Measurements from ENCODE around the gene PPP4R4. TPM values are rescaled to one million over a fixed set of nuclear protein-coding genes. Genes with fewer than 3 reads are reported as not detected.

Gene PPP4R4
- total RNA-seq, 1 experiment from 2014 or later = 5.5 TPM

- TF ChIP-seq SP1 (IDR thresholded peaks at IDR 0.05; ENCODE audit: low read depth) (no peak), ELF1 (IDR thresholded peaks at IDR 0.05; ENCODE audit: borderline replicate concordance, low read depth) (no peak), JUND (IDR thresholded peaks at IDR 0.05) (no peak), YY1 (IDR thresholded peaks at IDR 0.05; ENCODE audit: extremely low read depth, insufficient replicate concordance, low read depth, low read length) (no peak), CEBPB (IDR thresholded peaks at IDR 0.05; ENCODE audit: low read depth) (no peak), EGR1 (IDR thresholded peaks at IDR 0.05; ENCODE audit: low read depth) (no peak), EZH2 (IDR thresholded peaks at IDR 0.05) (no peak), RAD21 (IDR thresholded peaks at IDR 0.05; ENCODE audit: low read depth) (no peak), TCF7L2 (IDR thresholded peaks at IDR 0.05; ENCODE audit: borderline replicate concordance, extremely low read depth, insufficient read depth, insufficient read length) (no peak), POLR2AphosphoS5 (IDR thresholded peaks at IDR 0.05; ENCODE audit: low read depth, low read length) (no peak), ZBTB33 (IDR thresholded peaks at IDR 0.05; ENCODE audit: extremely low read depth, insufficient replicate concordance, low read length) (no peak), ATF3 (IDR thresholded peaks at IDR 0.05) (no peak)
Observed at GRCh38 chr14:94278731-94279130, 104.6 kb downstream of the PPP4R4 start (continued).

GRCh38 chr14:94282991-94283723 is 109.0 kb downstream of the PPP4R4 start:
- no peaks in the 10 kb centered on the region for H3K9me2 ChIP-seq (ENCODE audit: insufficient read depth)
- no TSS peak for BruUV-seq (replicated peaks)
- H3K9ac ChIP-seq (ENCODE audit: low read length) = no peak overlapping the region
- H2AFZ ChIP-seq (ENCODE audit: low read depth, low read length, poor library complexity, severe bottlenecking) = no peak overlapping the region
- H3K4me2 ChIP-seq (ENCODE audit: low read length) = no peak overlapping the region
- DNase-seq (ENCODE audit: low read depth, low spot score) (no peak), ATAC-seq (no peak)
- intact Hi-C loops (cut with micrococcal nuclease) = no loop called here
- no peaks in the 10 kb centered on the region for H3K27me3 ChIP-seq (ENCODE audit: insufficient read depth, low read length)
- POLR2A ChIA-PET = no interaction called here
- no peaks in the 10 kb centered on the region for H3K36me3 ChIP-seq (ENCODE audit: control insufficient read depth in 1 of 2, insufficient read depth in 2 of 2, low read length in 2 of 2)
- CTCF ChIA-PET = no interaction called here
- TF ChIP-seq EGR1 (IDR thresholded peaks at IDR 0.05; ENCODE audit: low read depth) (no peak), ZBTB33 (IDR thresholded peaks at IDR 0.05; ENCODE audit: extremely low read depth, insufficient replicate concordance, low read length) (no peak), EZH2phosphoT487 (IDR thresholded peaks at IDR 0.05; ENCODE audit: borderline replicate concordance) (no peak), ZFX (IDR thresholded peaks at IDR 0.05) (no peak), FOSL1 (IDR thresholded peaks at IDR 0.05; ENCODE audit: low read depth) (no peak)
- H3K4me1 ChIP-seq (ENCODE audit: control insufficient read depth in 1 of 2, insufficient read depth in 2 of 2, low read length in 2 of 2) = no peaks in the 10 kb centered on the region
- H4K20me1 ChIP-seq (ENCODE audit: insufficient read depth) = no peaks in the 10 kb centered on the region
- no peak overlapping the region for H3K27ac ChIP-seq (ENCODE audit: low read depth, low read length)
- no peak overlapping the region for H3K4me3 ChIP-seq (replicated peaks in 1 of 2; ENCODE audit: low read depth in 1 of 2, low read length in 2 of 2)
- H3K79me2 ChIP-seq (ENCODE audit: insufficient read depth, low read length) = no peaks in the 10 kb centered on the region
- no peaks in the 10 kb centered on the region for H3K9me3 ChIP-seq (ENCODE audit: control insufficient read depth in 1 of 2, insufficient read depth in 1 of 2, low read depth in 1 of 2, low read length in 2 of 2)
- RAD21 ChIA-PET (ENCODE audit: low non-redundant PET in 1 of 2, low total read pairs in 2 of 2, uncharacterized antibody in 2 of 2, unreplicated experiment in 2 of 2) = no interaction called here
